Activated CD8-positive, alpha-beta memory T cell treated with anti-CD3 and anti-CD28 coated beads, Interleukin-2, amount 50 U/mL, for 4 hours (primary cell): ENCODE data around the gene HLTF.
"Not testable (repeated sequence)": the region's sequence is repeated elsewhere in the genome, so short reads cannot be mapped to it uniquely, and the experiment has no call there.

Source experiments
- DNase-seq: peaks from one replicate; pipeline ENCODE4 v3.0.0-alpha.2; 2020

HLTF gene

GRCh38 chr3:149015393-149015792 lies 70.9 kb downstream of the HLTF start:
- DNase-seq, result no peak

DNA sequence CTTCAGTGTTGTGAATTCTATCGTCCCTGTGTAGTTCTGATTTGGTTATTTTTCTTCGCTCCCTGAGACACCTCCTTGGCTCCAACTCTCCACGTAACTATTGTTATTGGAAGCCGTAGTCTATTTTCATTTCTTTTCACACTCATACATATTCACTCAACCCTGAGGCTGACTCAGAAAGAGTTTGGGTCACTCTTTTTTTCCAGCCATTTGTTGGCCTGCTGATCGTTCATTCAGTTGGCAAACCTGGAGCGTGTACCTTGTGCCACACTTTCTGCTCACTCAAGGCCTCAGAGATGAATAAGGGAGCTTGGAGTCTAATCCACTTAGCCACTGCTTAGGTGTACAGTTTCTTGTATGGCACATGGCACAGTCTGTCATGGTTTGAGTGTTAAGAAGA lies 72.6 kb downstream of the HLTF start:
- no peak for DNase-seq

DNA sequence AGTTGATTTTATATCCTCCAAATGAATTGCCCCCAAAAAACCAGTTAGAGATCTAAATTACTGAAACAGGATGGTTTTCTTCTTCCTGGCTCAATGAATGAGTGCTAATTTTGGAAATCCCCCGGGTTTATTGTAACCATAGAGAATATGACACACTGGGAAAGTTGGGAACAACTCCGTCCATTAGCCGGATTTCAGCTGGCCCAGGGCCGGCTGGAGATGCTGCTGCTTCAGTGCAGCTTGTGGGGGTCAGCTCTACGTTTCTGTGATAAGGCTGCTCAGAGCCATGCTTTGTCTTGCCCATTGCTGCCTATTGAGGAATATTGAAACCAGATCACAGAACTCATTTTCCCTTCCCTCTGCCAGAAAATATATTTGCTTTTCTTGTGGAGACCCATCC lies 74.7 kb downstream of the HLTF start:
- no peak for DNase-seq

- DNase-seq, result no peak
Measured at GRCh38 chr3:149010966-149011365, 75.4 kb downstream of the HLTF start.

DNA sequence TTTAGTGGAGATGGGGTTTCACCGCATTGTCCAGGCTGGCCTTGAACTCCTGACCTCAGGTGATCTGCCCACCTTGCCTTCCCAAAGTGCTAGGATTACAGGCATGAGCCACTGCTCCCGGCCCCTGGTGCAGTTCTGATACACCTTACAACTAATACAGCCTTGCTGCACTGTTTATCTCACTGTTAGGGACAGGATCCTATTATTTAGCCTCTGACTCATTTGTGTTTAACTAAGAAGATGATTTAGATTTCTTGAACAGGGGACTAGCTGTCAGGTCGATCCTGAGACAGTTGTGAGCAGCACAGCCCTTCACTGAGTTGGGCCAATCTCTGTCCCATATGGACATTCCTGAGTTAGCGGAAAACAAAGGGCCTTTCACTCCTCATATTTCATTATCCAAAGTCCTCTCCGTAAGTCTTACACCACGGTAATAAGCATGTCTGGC lies 75.8 kb downstream of the HLTF start:
- no peak for DNase-seq

DNA sequence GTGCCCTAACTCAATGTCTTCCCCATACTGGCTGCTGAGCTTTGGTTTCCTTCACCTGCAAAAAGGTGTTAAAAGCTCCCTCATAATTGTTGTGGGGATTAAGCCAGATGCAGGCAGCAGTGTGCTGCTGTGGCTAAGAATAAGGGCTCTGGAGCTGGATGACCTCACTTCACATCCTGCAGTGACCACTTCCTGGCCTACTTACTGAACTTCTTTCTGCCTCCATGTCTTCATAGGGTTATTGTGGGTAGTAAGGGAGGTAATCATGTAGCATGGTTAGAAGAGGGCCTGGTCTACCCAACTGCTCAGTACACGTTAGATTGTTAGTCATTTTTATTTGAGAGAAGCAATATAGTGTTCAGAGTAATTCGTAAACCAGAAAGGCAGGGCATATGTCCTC lies 76.6 kb downstream of the HLTF start:
- no peak for DNase-seq

- no peak for DNase-seq
Measured at GRCh38 chr3:149007567-149008257, 78.6 kb downstream of the HLTF start.

DNA sequence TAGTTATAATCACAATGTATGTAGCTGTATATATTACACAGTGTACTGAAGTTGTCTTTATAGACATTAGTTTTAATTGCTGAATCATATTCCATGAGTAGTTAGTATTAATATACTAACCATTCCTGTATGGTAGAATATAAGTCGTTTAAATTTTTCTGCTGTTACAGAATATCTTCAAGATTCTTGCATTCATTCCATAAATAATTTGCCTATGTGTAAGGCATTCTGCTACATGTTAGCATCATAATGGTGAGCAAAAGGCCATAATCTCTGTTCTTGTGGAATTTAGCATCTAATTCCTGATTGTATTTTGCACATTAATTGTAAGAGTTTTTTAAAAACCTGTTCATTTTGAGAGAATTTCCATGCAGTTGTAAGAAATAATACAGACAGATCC lies 80.9 kb downstream of the HLTF start:
- no peak for DNase-seq

DNA sequence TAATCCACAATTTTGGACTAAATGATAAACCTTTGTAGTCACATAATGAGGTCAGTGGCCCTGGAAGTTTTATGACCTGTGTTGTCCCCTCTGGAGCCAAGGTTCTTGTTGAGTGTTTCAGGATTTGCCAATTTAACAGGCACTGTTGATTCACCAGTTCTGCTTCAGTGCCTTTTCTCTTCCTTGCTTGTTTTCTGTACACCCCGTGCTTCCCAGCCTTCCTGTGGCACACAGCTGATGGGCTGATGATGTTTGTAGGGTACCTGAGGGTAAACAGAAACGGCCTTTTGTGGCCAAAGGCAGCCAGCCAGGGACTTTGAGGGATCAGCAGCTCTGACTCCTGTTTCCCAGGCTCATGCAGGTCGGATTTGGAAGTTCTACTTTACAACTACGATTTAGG lies 81.7 kb downstream of the HLTF start:
- no peak for DNase-seq

DNA sequence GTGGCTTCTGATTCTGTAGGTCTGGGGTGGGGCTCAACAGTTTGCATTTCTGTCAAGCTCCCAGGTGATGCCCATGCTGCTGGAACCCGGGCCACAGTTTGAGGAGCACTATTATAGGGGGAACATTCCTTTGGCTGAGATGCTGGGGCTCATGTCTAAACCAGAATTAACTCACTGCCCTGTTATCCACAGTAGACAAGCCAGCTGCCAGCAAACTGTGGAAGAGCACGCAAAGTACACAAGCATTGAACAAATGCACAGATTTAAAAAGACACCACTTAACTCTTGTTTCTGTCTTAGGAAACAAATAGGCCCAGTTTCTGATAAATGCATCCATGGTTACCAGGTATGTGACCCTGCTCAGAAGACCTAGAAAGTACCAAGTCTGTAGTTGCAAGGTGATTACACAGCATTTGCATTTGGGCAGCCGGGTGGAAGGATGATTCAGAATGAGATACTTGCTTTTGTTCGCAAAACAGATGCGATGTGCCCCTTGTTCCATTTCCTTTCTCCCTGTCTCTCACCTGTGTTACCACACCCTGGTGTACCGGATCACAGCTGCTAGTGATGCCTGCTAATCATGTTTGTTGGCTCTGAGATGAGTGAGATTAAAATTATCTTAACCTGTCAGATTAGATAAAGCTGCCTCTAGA lies 82.6 kb downstream of the HLTF start:
- peak; percentile 20 for DNase-seq

DNA sequence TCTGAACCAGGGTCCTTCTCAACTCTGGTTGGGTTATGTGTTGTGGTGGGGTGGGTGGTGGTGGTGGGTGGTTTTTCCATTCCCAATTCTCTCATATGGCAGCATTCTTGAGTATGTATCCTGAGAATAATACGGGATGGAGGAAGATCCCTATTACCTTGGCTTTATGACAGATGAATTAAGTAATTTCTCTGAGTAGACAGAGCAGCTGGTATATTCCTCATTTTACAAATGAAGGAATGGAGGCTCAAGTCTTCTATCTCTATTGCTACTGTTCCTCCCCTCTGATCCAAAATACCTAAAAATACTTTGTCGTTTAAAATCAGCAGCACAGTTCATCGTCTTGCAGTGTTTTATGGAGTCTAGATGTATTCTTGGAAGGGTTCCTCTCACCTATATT lies 84.6 kb downstream of the HLTF start:
- no peak for DNase-seq

- DNase-seq, result no peak
Measured at GRCh38 chr3:149000206-149000745, 86.1 kb downstream of the HLTF start.

DNA sequence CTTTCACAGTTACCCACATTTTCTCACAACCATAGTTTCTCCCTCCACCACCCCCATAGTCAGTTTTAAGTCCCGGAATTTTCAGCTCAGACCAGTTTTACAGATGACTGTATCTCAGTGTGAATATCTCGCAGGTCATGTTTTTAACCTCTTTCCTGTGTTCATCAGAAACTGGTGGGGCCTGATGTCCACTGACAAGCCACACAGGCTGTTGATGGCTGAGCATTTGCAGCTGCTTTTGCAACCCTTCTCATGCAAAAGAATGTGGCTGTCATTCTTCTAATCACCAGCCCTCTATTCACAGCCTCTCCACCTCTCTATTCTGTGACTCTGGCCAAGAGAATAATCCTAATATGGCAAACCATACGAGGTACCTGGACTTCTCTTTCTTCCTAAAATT lies 86.5 kb downstream of the HLTF start:
- DNase-seq, result no peak

DNA sequence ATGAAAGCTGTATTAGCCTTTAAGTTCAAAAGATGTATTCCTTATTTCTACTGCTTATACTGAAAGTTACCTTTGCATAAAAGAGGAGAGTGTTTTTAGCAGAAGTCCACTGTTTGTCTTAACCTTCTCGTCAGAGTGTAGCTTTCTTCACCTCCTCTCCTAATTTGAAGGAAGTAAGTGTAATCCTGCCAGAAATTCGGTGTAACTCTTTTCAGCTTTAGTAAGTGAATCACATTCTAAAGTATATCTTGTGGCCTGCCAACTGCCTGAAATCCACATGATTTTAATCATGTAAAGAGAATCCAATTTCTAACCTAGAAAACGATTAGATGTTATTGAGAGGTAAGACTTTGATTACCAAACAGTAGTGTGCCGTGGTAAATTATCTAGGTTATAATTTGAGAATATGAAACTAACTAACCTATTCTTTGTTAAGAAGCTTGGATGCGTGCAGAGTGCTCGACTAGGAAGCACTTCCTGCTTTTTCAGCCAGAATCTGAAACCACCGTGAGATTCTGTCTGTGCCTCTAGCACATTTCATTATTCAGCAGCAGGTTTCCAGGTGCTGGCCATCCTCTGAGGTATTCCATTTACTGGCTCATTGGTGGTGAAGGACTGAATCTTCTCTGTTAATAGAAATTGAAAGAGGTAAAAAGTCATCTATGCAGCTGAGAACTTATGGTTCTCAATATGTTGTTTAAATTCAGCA lies 87.5 kb downstream of the HLTF start:
- DNase-seq, result no peak

- DNase-seq, result no peak
Measured at GRCh38 chr3:148998297-148998696, 88.0 kb downstream of the HLTF start.

DNA sequence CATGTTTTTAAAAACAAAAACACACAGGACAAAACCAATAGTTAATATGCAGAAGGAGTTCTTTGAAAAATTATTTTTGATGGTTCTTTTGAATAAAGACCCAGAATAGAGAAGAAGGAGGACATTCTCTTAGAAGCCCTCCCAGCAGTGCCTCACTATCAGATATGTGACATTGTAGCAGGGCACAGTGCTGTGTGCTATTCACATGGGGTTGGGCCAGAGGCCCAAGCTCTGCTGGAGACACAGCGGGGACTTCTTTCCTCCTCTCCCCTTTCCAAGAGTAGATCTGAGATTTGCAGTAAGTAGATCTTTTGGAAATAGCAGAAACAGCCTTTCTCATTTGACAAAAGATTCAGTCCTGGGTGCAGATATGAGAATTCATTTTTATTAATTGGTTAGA lies 88.7 kb downstream of the HLTF start:
- no peak for DNase-seq

DNA sequence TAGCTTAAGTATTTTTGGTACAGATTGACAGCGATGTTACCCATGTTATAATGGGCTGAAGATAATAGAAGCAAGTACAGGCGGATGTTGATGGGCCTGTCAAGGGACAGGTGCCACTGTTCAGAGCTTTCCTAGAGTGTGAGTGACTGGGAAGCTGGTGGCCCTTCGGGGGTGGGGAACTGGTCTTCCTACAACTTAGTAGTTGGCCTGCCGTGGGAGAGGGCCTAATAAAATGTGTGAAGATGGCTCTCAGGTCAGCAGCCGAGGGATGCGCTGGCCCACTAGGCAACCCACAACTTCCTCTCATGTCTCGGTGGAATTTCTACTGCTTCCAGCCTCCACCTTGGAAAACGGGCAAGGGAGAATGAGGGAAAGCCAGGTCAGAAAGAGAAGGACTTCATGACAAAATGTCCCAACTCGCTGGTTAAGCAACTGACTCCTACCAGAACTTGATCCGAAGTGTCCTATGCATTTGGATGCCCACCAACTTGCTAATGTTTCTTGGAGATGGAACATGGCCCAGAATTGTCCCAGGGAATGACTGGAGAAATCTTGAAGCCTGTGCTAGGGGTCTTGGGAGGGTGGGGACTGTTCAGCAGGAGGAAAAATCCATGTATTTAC lies 93.6 kb downstream of the HLTF start:
- DNase-seq, result no peak

DNA sequence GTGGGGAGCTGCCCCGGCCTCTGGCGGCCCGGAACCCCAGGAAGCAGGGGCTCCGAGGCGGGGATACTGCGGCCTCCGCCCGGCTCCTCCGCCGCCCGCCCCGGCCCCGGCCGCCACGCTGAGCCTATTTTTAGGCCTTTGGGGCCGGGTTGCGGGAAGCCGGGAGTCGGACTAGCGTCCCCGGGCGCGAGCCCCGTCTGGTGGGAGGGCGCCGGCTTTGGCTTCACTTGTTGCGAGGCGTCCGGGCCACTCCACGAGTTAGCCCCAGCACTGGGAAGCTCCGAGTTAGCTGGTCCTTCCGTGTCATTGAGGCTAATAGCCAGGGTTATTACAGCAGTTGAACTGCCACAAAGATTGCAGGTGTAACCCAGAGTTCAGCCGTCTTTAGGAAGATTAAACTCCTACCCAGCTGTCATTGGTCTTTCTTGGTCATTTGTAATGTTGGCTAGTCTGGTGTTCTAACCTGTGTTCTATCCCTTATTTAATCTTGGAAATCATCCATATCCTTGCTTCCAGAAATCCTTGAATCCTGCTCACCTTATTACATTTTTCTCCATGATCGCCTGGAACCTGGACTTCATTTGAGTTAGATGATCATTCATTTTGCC lies 94.2 kb downstream of the HLTF start:
- DNase-seq, result no peak

GRCh38 chr3:148991219-148992026 lies 94.9 kb downstream of the HLTF start, which contains the start of gene GYG1:
GYG1 (plus strand) TSS chr3:148991540; CDS start chr3:148991641, 101 bp downstream.
- peak; percentile 85 for DNase-seq

DNA sequence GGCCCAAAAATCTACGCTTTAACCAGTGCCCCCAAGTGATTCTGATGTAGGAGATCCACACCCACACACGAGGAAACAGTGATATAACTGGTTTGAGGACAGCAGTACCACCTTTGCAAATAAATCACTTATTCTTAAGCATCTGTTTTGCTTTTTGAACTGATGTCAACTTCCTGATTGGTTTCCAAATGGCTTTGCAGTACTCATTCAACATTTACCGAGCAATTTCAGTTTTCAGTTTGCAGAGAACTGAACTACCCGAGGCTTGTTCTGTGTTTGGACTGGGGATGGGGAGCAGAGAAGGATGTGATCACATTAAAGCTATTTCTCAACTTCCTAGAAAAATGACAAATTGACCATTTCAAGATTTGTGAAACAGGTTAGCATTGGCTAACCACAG lies 96.1 kb downstream of the HLTF start:
- DNase-seq, result no peak

- DNase-seq, result not testable (repeated sequence)
Measured at GRCh38 chr3:148987551-148987950, 98.8 kb downstream of the HLTF start.

DNA sequence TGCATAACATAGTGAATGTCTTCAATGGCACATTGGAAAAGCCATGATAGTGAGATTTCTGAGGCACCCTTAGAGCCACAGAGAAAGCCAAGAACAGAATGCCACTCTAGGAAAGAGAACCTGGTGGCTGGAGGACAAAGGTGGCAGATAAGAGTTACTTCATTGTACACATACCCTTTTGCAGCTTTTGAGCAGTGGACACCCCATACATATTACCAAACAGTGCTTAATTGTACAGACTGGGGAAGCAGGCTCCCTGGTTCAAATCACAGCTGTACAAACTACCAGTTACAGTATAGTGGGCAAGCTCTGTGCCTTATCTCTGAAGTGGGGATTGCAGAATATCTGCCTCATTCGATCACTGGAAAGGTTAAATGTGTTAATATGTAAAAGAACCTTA lies 105.1 kb downstream of the HLTF start:
- DNase-seq, result no peak
